ENCODE measurements around the gene SEL1L2.

The SEL1L2 gene

DNA sequence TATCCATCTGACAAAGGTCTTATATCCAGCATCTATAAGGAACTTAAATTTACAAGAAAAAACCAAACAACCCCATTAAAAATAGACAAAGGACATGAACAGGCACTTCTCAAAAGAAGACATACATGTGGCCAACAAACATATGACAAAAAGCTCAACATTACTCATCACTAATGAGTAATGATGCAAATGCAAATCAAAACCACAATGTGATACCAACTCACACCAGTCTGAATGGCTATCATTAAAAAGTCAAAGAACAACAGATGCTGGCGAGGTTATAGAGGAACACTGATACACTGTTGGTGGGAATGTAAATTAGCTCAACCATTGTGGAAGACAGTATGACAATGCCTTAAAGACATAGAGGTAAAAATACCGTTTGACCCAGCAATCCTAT is 18.8 kb upstream of the SEL1L2 start:
- no peaks in the 10 kb centered on the region for H3K36me3 ChIP-seq (ENCODE audit: low read depth)
- no peak overlapping the region for H3K4me3 ChIP-seq (ENCODE audit: severe bottlenecking)
- no peak overlapping the region for H3K27ac ChIP-seq (ENCODE audit: poor library complexity, severe bottlenecking)
- ATAC-seq (ENCODE audit: low read depth) (0 out of 3 replicates have a peak, but pooled peaks have one; percentile 31), DNase-seq (ENCODE audit: low spot score) (no peak)
- TF ChIP-seq, protein P1, sequence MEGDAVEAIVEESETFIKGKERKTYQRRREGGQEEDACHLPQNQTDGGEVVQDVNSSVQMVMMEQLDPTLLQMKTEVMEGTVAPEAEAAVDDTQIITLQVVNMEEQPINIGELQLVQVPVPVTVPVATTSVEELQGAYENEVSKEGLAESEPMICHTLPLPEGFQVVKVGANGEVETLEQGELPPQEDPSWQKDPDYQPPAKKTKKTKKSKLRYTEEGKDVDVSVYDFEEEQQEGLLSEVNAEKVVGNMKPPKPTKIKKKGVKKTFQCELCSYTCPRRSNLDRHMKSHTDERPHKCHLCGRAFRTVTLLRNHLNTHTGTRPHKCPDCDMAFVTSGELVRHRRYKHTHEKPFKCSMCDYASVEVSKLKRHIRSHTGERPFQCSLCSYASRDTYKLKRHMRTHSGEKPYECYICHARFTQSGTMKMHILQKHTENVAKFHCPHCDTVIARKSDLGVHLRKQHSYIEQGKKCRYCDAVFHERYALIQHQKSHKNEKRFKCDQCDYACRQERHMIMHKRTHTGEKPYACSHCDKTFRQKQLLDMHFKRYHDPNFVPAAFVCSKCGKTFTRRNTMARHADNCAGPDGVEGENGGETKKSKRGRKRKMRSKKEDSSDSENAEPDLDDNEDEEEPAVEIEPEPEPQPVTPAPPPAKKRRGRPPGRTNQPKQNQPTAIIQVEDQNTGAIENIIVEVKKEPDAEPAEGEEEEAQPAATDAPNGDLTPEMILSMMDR (IDR thresholded peaks at IDR 0.05; ENCODE audit: poor library complexity, severe bottlenecking): no peak
- no peaks in the 10 kb centered on the region for H3K4me1 ChIP-seq (ENCODE audit: insufficient read depth, poor library complexity, severe bottlenecking)
- H3K27me3 ChIP-seq (ENCODE audit: insufficient read depth, poor library complexity, severe bottlenecking): no peaks in the 10 kb centered on the region
- no peaks in the 10 kb centered on the region for H3K9me3 ChIP-seq (ENCODE audit: severe bottlenecking)

GRCh38 chr20:14005996-14006395 is 15.6 kb upstream of the SEL1L2 start:
- TF ChIP-seq, protein P1 (IDR thresholded peaks at IDR 0.05; ENCODE audit: poor library complexity, severe bottlenecking): no peak
- Histone ChIP-seq H3K4me3 (ENCODE audit: severe bottlenecking) (no peak overlapping the region), H3K27ac (ENCODE audit: poor library complexity, severe bottlenecking) (no peak overlapping the region), H3K9me3 (ENCODE audit: severe bottlenecking) (no peaks in the 10 kb centered on the region), H3K27me3 (ENCODE audit: insufficient read depth, poor library complexity, severe bottlenecking) (no peaks in the 10 kb centered on the region), H3K36me3 (ENCODE audit: low read depth) (no peaks in the 10 kb centered on the region), H3K4me1 (ENCODE audit: insufficient read depth, poor library complexity, severe bottlenecking) (no peaks in the 10 kb centered on the region)
- ATAC-seq (ENCODE audit: low read depth): no peak
- DNase-seq (ENCODE audit: low spot score): no peak

GRCh38 chr20:14000917-14001316 is 10.5 kb upstream of the SEL1L2 start:
- H3K9me3 ChIP-seq (ENCODE audit: severe bottlenecking): no peaks in the 10 kb centered on the region
- no peak for ATAC-seq (ENCODE audit: low read depth)

DNA sequence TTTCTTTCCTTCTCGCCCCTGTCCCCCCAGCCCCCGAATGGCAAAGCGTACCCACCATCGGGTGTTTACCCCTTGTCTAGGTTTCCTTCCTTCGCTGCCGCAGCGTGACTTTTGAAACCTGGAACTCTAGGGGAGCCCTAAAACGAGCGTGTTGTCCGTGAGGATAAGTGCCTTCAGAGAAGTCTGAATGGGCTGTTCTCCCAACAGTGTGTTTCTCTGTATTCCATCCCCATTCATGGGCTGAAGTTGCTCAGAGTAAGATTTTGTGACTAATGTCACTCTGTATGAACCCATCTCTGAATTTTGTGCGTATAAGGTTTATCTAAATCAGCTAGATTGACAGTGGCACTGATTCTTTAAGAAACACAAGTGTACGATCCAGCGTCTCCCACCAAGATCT is 5.9 kb upstream of the SEL1L2 start:
- Histone ChIP-seq H3K27ac (ENCODE audit: poor library complexity, severe bottlenecking) (no peak overlapping the region), H3K36me3 (ENCODE audit: low read depth) (no peaks in the 10 kb centered on the region), H3K9me3 (ENCODE audit: severe bottlenecking) (peaks cover 6% of the 10 kb centered on the region), H3K4me1 (ENCODE audit: insufficient read depth, poor library complexity, severe bottlenecking) (no peaks in the 10 kb centered on the region), H3K27me3 (ENCODE audit: insufficient read depth, poor library complexity, severe bottlenecking) (no peaks in the 10 kb centered on the region), H3K4me3 (ENCODE audit: severe bottlenecking) (peak overlapping the region; percentile 53)
- TF ChIP-seq, protein P1 (IDR thresholded peaks at IDR 0.05; ENCODE audit: poor library complexity, severe bottlenecking): no peak
- no peak for DNase-seq (ENCODE audit: low spot score)
- no peak for ATAC-seq (ENCODE audit: low read depth)

More at GRCh38 chr20:14000917-14001316, 10.5 kb upstream of the SEL1L2 start:
- no peaks in the 10 kb centered on the region for H3K4me1 ChIP-seq (ENCODE audit: insufficient read depth, poor library complexity, severe bottlenecking)
- no peaks in the 10 kb centered on the region for H3K27me3 ChIP-seq (ENCODE audit: insufficient read depth, poor library complexity, severe bottlenecking)
- H3K4me3 ChIP-seq (ENCODE audit: severe bottlenecking): no peak overlapping the region
- H3K36me3 ChIP-seq (ENCODE audit: low read depth): no peaks in the 10 kb centered on the region
- no peak overlapping the region for H3K27ac ChIP-seq (ENCODE audit: poor library complexity, severe bottlenecking)
- TF ChIP-seq, protein P1 (IDR thresholded peaks at IDR 0.05; ENCODE audit: poor library complexity, severe bottlenecking): no peak
- DNase-seq (ENCODE audit: low spot score): no peak

DNA sequence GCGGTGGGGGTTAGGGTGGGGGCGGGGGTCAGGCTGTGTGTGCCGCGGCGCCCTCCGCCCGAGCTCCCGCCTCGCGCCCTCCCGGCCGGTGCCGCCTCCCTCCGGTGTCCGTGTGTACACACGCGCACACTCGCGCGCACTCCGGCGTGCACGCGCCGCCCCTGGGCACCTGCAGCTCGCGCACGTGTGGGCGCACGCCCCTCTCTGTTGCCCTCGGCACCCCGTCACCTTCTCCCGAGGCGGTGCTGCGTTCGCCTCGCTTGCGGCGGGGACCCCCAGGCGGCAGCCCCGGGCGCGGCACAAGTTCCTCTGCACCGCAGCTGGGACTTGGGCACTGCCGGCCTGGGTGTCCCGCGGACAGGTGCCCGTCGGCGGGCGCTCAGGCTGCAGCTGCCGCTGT is 5.4 kb upstream of the SEL1L2 start:
- peak; percentile 33 for ATAC-seq (ENCODE audit: low read depth)
- H3K9me3 ChIP-seq (ENCODE audit: severe bottlenecking): peaks cover 6% of the 10 kb centered on the region
- peak overlapping the region; percentile 53 for H3K4me3 ChIP-seq (ENCODE audit: severe bottlenecking)
- DNase-seq (ENCODE audit: low spot score): peak; percentile 61
- no peaks in the 10 kb centered on the region for H3K4me1 ChIP-seq (ENCODE audit: insufficient read depth, poor library complexity, severe bottlenecking)
- TF ChIP-seq, protein P1 (IDR thresholded peaks at IDR 0.05; ENCODE audit: poor library complexity, severe bottlenecking): peak; percentile 18
- H3K27me3 ChIP-seq (ENCODE audit: insufficient read depth, poor library complexity, severe bottlenecking): no peaks in the 10 kb centered on the region
- H3K36me3 ChIP-seq (ENCODE audit: low read depth): no peaks in the 10 kb centered on the region
- no peak overlapping the region for H3K27ac ChIP-seq (ENCODE audit: poor library complexity, severe bottlenecking)

All from RWPE2 (cell line).